ENCODE results near the gene PRKCB. TPM values are rescaled to one million over a fixed set of nuclear protein-coding genes. Genes with fewer than 3 reads are reported as not detected.

The PRKCB gene
- total RNA-seq, 1 experiment from 2014 or later: 0.89 TPM

- TF ChIP-seq EZH2phosphoT487 (IDR thresholded peaks at IDR 0.05; ENCODE audit: borderline replicate concordance) (no peak), ZFX (IDR thresholded peaks at IDR 0.05) (no peak), CBX3 (IDR thresholded peaks at IDR 0.05; ENCODE audit: low read depth) (no peak), TCF7L2 (IDR thresholded peaks at IDR 0.05; ENCODE audit: borderline replicate concordance, extremely low read depth, insufficient read depth, insufficient read length) (no peak), SRF (IDR thresholded peaks at IDR 0.05; ENCODE audit: low read depth) (no peak)
- TF ChIP-seq, protein P1, sequence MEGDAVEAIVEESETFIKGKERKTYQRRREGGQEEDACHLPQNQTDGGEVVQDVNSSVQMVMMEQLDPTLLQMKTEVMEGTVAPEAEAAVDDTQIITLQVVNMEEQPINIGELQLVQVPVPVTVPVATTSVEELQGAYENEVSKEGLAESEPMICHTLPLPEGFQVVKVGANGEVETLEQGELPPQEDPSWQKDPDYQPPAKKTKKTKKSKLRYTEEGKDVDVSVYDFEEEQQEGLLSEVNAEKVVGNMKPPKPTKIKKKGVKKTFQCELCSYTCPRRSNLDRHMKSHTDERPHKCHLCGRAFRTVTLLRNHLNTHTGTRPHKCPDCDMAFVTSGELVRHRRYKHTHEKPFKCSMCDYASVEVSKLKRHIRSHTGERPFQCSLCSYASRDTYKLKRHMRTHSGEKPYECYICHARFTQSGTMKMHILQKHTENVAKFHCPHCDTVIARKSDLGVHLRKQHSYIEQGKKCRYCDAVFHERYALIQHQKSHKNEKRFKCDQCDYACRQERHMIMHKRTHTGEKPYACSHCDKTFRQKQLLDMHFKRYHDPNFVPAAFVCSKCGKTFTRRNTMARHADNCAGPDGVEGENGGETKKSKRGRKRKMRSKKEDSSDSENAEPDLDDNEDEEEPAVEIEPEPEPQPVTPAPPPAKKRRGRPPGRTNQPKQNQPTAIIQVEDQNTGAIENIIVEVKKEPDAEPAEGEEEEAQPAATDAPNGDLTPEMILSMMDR (IDR thresholded peaks at IDR 0.05 in 2 of 3, conservative IDR thresholded peaks at IDR 0.05 in 1 of 3; ENCODE audit: borderline replicate concordance in 1 of 3, insufficient read depth in 1 of 3, low read depth in 2 of 3, low read length in 2 of 3): no peak
- TF ChIP-seq, protein P2, sequence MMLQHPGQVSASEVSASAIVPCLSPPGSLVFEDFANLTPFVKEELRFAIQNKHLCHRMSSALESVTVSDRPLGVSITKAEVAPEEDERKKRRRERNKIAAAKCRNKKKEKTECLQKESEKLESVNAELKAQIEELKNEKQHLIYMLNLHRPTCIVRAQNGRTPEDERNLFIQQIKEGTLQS (IDR thresholded peaks at IDR 0.05): no peak
- ChIA-PET RAD21 (ENCODE audit: low non-redundant PET in 1 of 2, low total read pairs in 2 of 2, uncharacterized antibody in 2 of 2, unreplicated experiment in 2 of 2) (no interaction called here), POLR2A (no interaction called here), CTCF (no interaction called here)
- Histone ChIP-seq H4K20me1 (ENCODE audit: insufficient read depth) (no peaks in the 10 kb centered on the region), H3K9me3 (ENCODE audit: control insufficient read depth in 1 of 2, insufficient read depth in 1 of 2, low read depth in 1 of 2, low read length in 2 of 2) (no peaks in the 10 kb centered on the region), H3K4me2 (ENCODE audit: low read length) (no peak overlapping the region), H3K9ac (ENCODE audit: low read length) (no peak overlapping the region), H3K27ac (ENCODE audit: low read depth, low read length) (no peak overlapping the region), H3K4me3 (replicated peaks in 1 of 2; ENCODE audit: low read depth in 1 of 2, low read length in 2 of 2) (no peak overlapping the region), H3K36me3 (ENCODE audit: control insufficient read depth in 1 of 2, insufficient read depth in 2 of 2, low read length in 2 of 2) (no peaks in the 10 kb centered on the region), H3K9me2 (ENCODE audit: insufficient read depth) (no peaks in the 10 kb centered on the region), H2AFZ (ENCODE audit: low read depth, low read length, poor library complexity, severe bottlenecking) (no peak overlapping the region), H3K79me2 (ENCODE audit: insufficient read depth, low read length) (no peaks in the 10 kb centered on the region), H3K4me1 (ENCODE audit: control insufficient read depth in 1 of 2, insufficient read depth in 2 of 2, low read length in 2 of 2) (no peaks in the 10 kb centered on the region), H3K27me3 (ENCODE audit: insufficient read depth, low read length) (peaks cover 26% of the 10 kb centered on the region)
- no TSS peak for BruUV-seq (replicated peaks)
- DNase-seq (ENCODE audit: low read depth, low spot score) (no peak), ATAC-seq (no peak)
- intact Hi-C loops (cut with micrococcal nuclease): loop anchor here (10.0 kb wide), 1 partner anchor 58 kb away; no protein-coding TSS in a partner anchor
Measured at GRCh38 chr16:23836404-23837311, 875 bp downstream of the PRKCB start.

Data from HCT116 (cell line).